Islet of Langerhans (tissue), 1 donor: Measurements from ENCODE around the gene CTDP1.
"Not testable (repeated sequence)": the region's sequence is repeated elsewhere in the genome, so short reads cannot be mapped to it uniquely, and the experiment has no call there.

Experiments
- FAIRE-seq: peaks from one replicate; lab custom pipeline; 2011; peaks lifted over from hg19 to GRCh38; lab: Jason Lieb, UNC

CTDP1 gene

GRCh38 chr18:79724299-79725080 lies 44.9 kb downstream of the CTDP1 start:
- no peak for FAIRE-seq

GRCh38 chr18:79725486-79725885 lies 45.9 kb downstream of the CTDP1 start:
- no peak for FAIRE-seq

GRCh38 chr18:79726721-79727120 lies 47.1 kb downstream of the CTDP1 start:
- no peak for FAIRE-seq

GRCh38 chr18:79727211-79727610 lies 47.6 kb downstream of the CTDP1 start:
- no peak for FAIRE-seq

GRCh38 chr18:79728931-79729586 lies 49.5 kb downstream of the CTDP1 start:
- no peak for FAIRE-seq

GRCh38 chr18:79729611-79730010 lies 50.0 kb downstream of the CTDP1 start:
- no peak for FAIRE-seq

GRCh38 chr18:79730804-79731203 lies 51.2 kb downstream of the CTDP1 start:
- no peak for FAIRE-seq

- FAIRE-seq: not testable (repeated sequence)
Measured at GRCh38 chr18:79731881-79732720, 52.5 kb downstream of the CTDP1 start.

GRCh38 chr18:79732721-79733025 lies 53.1 kb downstream of the CTDP1 start:
- no peak for FAIRE-seq

- no peak for FAIRE-seq
Measured at GRCh38 chr18:79733135-79733701, 53.6 kb downstream of the CTDP1 start.

- no peak for FAIRE-seq
Measured at GRCh38 chr18:79733986-79734770, 54.6 kb downstream of the CTDP1 start.

GRCh38 chr18:79735071-79735980 lies 55.7 kb downstream of the CTDP1 start:
- FAIRE-seq: no peak

- FAIRE-seq: no peak
Measured at GRCh38 chr18:79736230-79736629, 56.6 kb downstream of the CTDP1 start.

- FAIRE-seq: no peak
Measured at GRCh38 chr18:79736846-79737245, 57.2 kb downstream of the CTDP1 start.

- no peak for FAIRE-seq
Measured at GRCh38 chr18:79737426-79737825, 57.8 kb downstream of the CTDP1 start.

- no peak for FAIRE-seq
Measured at GRCh38 chr18:79738041-79738461, 58.4 kb downstream of the CTDP1 start.

- no peak for FAIRE-seq
Measured at GRCh38 chr18:79738581-79739439, 59.2 kb downstream of the CTDP1 start.

GRCh38 chr18:79739440-79739778 lies 59.8 kb downstream of the CTDP1 start:
- FAIRE-seq: no peak

- FAIRE-seq: not testable (repeated sequence)
Measured at GRCh38 chr18:79740047-79740446, 60.4 kb downstream of the CTDP1 start.
